Measurements from ENCODE around the gene ARL6IP5.

The ARL6IP5 gene

DNA sequence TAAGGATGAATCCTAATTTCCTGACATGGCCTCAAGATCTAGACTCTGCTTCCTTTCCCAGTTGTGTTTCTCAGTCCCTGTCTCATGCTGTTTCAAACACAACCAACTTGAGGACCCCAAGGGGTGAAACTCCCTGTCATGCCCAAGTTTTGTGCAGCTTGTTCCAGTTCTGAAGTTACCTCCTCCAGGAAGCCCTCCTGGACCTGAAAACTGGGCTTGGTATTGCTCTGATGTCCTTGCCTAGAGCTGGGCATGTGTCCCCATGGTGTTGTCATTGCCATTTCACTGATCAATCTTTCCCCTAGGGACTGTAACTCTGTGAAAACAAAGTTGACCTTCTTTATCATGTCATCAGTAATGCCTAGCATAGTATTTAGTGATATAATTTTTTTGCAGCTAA is 43.8 kb downstream of the ARL6IP5 start:
- H3K27ac ChIP-seq, result no peak overlapping the region
- TF ChIP-seq ZFX (IDR thresholded peaks at IDR 0.05), result no peak
- TF ChIP-seq, protein P1, sequence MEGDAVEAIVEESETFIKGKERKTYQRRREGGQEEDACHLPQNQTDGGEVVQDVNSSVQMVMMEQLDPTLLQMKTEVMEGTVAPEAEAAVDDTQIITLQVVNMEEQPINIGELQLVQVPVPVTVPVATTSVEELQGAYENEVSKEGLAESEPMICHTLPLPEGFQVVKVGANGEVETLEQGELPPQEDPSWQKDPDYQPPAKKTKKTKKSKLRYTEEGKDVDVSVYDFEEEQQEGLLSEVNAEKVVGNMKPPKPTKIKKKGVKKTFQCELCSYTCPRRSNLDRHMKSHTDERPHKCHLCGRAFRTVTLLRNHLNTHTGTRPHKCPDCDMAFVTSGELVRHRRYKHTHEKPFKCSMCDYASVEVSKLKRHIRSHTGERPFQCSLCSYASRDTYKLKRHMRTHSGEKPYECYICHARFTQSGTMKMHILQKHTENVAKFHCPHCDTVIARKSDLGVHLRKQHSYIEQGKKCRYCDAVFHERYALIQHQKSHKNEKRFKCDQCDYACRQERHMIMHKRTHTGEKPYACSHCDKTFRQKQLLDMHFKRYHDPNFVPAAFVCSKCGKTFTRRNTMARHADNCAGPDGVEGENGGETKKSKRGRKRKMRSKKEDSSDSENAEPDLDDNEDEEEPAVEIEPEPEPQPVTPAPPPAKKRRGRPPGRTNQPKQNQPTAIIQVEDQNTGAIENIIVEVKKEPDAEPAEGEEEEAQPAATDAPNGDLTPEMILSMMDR (conservative IDR thresholded peaks at IDR 0.05), result no peak

GRCh38 chr3:69129531-69129930 is 44.8 kb downstream of the ARL6IP5 start:
- no peak overlapping the region for H3K27ac ChIP-seq
- TF ChIP-seq, protein P1 (conservative IDR thresholded peaks at IDR 0.05), result no peak
- no peak for TF ChIP-seq ZFX (IDR thresholded peaks at IDR 0.05)

DNA sequence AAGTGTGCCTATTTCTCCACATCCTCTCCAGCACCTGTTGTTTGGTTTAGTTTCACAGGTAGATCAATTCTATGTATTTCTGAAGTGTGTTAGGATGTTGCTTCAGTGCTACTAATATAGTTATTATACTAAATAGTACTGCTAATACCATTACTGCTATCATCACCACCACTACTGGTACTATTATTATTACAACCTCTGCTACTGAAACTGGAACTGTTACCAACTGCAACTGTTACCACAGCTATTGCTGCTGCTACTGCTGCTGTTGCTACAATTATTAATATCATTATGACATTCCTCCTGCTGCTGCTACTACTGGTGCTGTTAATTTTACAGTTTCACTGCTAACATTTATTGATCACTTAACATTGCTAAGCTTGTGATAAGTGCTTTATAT is 46.0 kb downstream of the ARL6IP5 start:
- no peak overlapping the region for H3K27ac ChIP-seq
- no peak for TF ChIP-seq ZFX (IDR thresholded peaks at IDR 0.05)
- TF ChIP-seq, protein P1 (conservative IDR thresholded peaks at IDR 0.05), result no peak

GRCh38 chr3:69137005-69137404 is 52.3 kb downstream of the ARL6IP5 start:
- H3K27ac ChIP-seq, result no peak overlapping the region
- no peak for TF ChIP-seq ZFX (IDR thresholded peaks at IDR 0.05)
- TF ChIP-seq, protein P1 (conservative IDR thresholded peaks at IDR 0.05), result no peak

- TF ChIP-seq, protein P1 (conservative IDR thresholded peaks at IDR 0.05), result no peak
- no peak for TF ChIP-seq ZFX (IDR thresholded peaks at IDR 0.05)
- H3K27ac ChIP-seq, result no peak overlapping the region
These were observed 52.7 kb downstream of the ARL6IP5 start for GRCh38 chr3:69137412-69137811.

DNA sequence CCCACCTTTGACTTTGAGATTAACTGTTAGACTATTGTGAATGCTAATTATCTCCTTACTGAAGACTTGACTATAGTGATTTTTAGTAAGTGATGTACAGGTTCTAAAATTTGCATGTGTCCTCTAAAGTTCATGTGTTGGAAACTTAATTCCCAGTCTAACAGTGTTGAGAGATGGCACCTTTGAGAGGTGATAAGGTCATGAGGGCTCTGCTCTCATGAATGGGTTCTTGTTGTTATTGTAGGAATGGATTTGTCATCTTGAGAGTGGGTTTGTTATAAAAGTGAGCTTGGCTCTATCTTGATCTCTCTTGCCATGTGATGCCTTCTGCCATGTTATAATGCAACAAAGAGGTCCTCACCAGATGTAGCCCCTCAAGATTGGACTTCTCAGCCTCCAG is 56.6 kb downstream of the ARL6IP5 start:
- no peak for TF ChIP-seq ZFX (IDR thresholded peaks at IDR 0.05)
- TF ChIP-seq, protein P1 (conservative IDR thresholded peaks at IDR 0.05), result no peak
- no peak overlapping the region for H3K27ac ChIP-seq

- H3K27ac ChIP-seq, result no peak overlapping the region; the same call in 1 of the 2 replicates
- no peak for TF ChIP-seq ZFX (IDR thresholded peaks at IDR 0.05)
- TF ChIP-seq, protein P1 (conservative IDR thresholded peaks at IDR 0.05), result no peak
These were observed 57.4 kb downstream of the ARL6IP5 start for GRCh38 chr3:69142090-69142489.
